Chondrocyte (in vitro differentiated cells): ENCODE measurements around the gene ORC1. TPM values are rescaled to one million over a fixed set of nuclear protein-coding genes. Genes with fewer than 3 reads are reported as not detected.

Experiments used
- DNase-seq: peaks from one replicate; pipeline ENCODE4 v3.0.0; 2021; ENCODE audit warnings: mixed read lengths, low spot score
- H3K27ac Mint-ChIP-seq: one replicate; pipeline ENCODE4 v1.8.0; 2021; ENCODE audit warnings: mild to moderate bottlenecking, moderate library complexity, mixed read lengths; ENCODE audit not compliant: unreplicated experiment
- H3K27me3 Mint-ChIP-seq: 2 replicates; pipeline ENCODE4 v1.8.0; 2021; ENCODE audit warnings: low read depth, mixed read lengths
- H3K36me3 Mint-ChIP-seq: 2 replicates; pipeline ENCODE4 v1.8.0; 2021; ENCODE audit warnings: low read depth, mixed read lengths
- H3K4me1 Mint-ChIP-seq: 2 replicates; pipeline ENCODE4 v1.8.0; 2021; ENCODE audit warnings: low read depth, mild to moderate bottlenecking, mixed read lengths
- H3K4me3 Mint-ChIP-seq: one replicate; pipeline ENCODE4 v1.8.0; 2021; ENCODE audit warnings: mild to moderate bottlenecking, moderate library complexity, mixed read lengths; ENCODE audit not compliant: unreplicated experiment
- H3K9me3 Mint-ChIP-seq: 2 replicates; pipeline ENCODE4 v1.8.0; 2021; ENCODE audit warnings: low read depth, mixed read lengths
- total RNA-seq: library from RNA; stranded (reverse); gene quantifications from 3 replicates; pipeline ENCODE4 v1.2.1, GENCODE V29; 2021
- TF ChIP-seq, protein P1 (sequence below): fragments of 200-600 bp; sonication (generic); IDR thresholded peaks from 2 replicates; pipeline ENCODE4 v1.5.0; 2021; ENCODE audit warnings: antibody characterized with exemption, mild to moderate bottlenecking, moderate library complexity

The ORC1 gene
- total RNA-seq, 1 donor from 2014 or later: 1.2 TPM

DNA sequence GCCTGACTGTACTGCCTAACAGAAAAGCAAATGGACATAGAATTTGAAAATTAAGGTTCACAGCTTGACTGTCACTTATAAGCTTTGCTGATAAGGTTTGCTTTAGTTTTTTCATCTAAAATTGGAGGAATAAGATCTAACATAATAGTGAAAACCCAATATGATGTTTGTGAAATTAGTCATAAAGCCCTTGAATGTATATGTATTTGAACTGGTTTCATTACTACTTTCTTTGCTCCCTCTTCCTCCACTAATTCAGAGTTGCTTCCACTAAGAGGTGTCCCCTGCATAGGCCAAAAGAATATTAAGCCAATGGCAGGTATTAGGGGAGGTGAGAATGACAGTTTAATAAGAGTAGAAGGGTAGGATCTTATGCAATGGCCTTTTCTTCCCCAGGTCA lies 10.7 kb upstream of the ORC1 start:
- TF ChIP-seq, protein P1, sequence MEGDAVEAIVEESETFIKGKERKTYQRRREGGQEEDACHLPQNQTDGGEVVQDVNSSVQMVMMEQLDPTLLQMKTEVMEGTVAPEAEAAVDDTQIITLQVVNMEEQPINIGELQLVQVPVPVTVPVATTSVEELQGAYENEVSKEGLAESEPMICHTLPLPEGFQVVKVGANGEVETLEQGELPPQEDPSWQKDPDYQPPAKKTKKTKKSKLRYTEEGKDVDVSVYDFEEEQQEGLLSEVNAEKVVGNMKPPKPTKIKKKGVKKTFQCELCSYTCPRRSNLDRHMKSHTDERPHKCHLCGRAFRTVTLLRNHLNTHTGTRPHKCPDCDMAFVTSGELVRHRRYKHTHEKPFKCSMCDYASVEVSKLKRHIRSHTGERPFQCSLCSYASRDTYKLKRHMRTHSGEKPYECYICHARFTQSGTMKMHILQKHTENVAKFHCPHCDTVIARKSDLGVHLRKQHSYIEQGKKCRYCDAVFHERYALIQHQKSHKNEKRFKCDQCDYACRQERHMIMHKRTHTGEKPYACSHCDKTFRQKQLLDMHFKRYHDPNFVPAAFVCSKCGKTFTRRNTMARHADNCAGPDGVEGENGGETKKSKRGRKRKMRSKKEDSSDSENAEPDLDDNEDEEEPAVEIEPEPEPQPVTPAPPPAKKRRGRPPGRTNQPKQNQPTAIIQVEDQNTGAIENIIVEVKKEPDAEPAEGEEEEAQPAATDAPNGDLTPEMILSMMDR: no peak
- H3K4me1 Mint-ChIP-seq: no peaks in the 10 kb centered on the region
- H3K4me3 Mint-ChIP-seq: no peak overlapping the region
- no peak overlapping the region for H3K27ac Mint-ChIP-seq
- H3K9me3 Mint-ChIP-seq: no peaks in the 10 kb centered on the region
- DNase-seq: no peak
- no peaks in the 10 kb centered on the region for H3K27me3 Mint-ChIP-seq
- peaks cover 33% of the 10 kb centered on the region for H3K36me3 Mint-ChIP-seq

DNA sequence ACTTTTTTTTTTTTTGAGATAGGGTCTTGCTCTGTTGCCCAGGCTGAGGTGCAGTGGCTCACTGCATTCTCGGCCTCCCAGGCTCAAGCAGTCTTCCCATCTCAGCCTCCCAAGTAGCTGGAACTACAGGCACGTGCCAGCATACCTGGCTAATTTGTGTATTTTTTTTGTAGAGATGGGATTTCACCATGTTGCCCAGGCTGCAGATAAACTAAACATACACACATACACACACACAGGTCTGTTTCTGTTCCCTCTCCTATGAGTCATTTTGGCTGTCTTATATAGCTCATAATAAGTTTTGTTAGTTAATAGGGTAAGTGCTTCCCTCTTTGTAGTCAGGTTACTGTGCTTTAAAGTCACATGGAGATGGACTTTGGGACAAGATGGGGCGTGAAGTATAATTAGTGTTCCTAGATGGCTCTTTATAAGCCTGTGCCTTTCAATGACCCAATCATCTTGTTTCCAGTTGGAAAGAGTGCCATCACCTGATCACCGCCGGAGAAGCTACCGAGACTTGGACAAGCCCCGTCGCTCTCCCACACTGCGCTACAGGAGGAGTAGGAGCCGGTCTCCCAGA lies 9.3 kb upstream of the ORC1 start:
- Mint-ChIP-seq H3K36me3 (peaks cover 37% of the 10 kb centered on the region), H3K4me3 (no peak overlapping the region), H3K4me1 (no peaks in the 10 kb centered on the region), H3K27ac (no peak overlapping the region), H3K9me3 (no peaks in the 10 kb centered on the region), H3K27me3 (no peaks in the 10 kb centered on the region)
- TF ChIP-seq, protein P1: no peak
- DNase-seq: no peak

DNA sequence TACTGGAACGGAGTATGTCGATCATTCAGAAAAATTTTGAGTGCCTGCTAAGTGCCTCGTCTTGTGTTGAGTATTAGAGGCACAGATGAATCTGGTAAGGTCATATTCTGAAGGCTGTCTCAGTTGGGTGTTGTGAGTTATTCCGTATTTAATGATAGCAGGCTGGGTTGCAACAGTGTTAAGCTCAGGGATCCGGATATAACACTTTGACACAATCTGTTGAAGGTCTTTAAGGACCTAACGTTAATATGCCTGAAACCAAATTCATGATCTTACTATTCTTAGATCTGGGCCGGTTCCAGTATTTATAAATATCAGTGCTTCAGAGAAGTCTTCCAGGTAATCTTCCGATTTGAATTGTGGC lies 734 bp upstream of the ORC1 start:
- TF ChIP-seq, protein P1: peak; percentile 46
- no peaks in the 10 kb centered on the region for H3K9me3 Mint-ChIP-seq
- DNase-seq: no peak
- H3K27me3 Mint-ChIP-seq: no peaks in the 10 kb centered on the region
- peaks cover 11% of the 10 kb centered on the region for H3K36me3 Mint-ChIP-seq
- H3K4me3 Mint-ChIP-seq: peak overlapping the region; percentile 100
- H3K27ac Mint-ChIP-seq: peak overlapping the region; percentile 98
- H3K4me1 Mint-ChIP-seq: peaks cover 27% of the 10 kb centered on the region

DNA sequence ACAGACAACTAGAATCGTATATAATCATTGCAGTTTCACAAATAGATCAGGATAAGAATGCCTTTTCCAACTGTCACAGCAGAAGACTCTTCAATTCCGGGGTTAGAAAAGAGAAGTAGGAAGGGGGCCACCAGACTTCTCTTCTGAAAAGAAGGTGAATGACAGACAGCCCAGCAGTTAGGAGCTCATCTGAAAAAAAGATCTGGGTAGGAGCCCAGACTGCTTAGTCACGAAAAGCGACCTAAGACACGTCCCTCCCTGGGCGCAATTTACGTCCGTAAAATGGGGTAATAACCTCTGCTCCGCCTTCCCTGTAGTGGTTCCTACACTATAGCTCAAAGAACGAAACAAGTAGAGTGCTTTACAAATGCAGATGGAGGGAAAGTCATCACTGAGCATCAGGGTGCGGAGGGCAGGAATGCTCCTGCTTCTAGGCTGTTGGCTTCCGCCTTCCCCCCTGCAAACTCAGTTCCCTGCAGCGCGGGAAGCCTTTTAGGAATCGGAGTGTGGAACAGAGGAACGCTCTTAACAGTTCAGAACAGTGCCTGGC lies 582 bp downstream of the ORC1 start:
- no peak for DNase-seq
- Mint-ChIP-seq H3K27ac (peak overlapping the region; percentile 98), H3K4me3 (peak overlapping the region; percentile 100), H3K4me1 (peaks cover 27% of the 10 kb centered on the region), H3K36me3 (peaks cover 4% of the 10 kb centered on the region), H3K27me3 (no peaks in the 10 kb centered on the region), H3K9me3 (no peaks in the 10 kb centered on the region)
- TF ChIP-seq, protein P1: no peak

DNA sequence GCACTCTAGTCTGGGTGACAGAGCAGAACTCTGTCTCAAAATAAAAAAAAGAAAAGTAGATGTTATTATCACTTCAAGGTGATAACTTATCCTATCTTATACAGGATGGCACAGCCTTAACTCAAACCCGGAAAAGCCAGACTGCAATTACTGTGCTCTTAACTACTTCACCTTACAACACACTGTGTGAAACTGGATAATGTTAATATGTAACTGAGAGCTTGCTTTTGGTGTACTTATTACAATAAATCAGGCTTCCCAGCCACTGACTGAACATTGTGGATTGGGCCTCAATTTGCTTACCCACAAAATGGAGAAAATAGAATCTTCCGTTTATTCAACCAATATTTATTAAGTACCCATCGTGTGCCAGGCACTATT lies 1.4 kb downstream of the ORC1 start:
- no peaks in the 10 kb centered on the region for H3K9me3 Mint-ChIP-seq
- no peak overlapping the region for H3K27ac Mint-ChIP-seq
- DNase-seq: no peak
- H3K4me3 Mint-ChIP-seq: no peak overlapping the region
- peaks cover 27% of the 10 kb centered on the region for H3K4me1 Mint-ChIP-seq
- H3K36me3 Mint-ChIP-seq: peaks cover 4% of the 10 kb centered on the region
- TF ChIP-seq, protein P1: no peak
- no peaks in the 10 kb centered on the region for H3K27me3 Mint-ChIP-seq
